IPS-18c (cell line): ENCODE results near the gene TMSB10.

Experiments used
- H3K4me3 ChIP-seq: 2 replicates; pipeline ENCODE4 v1.7.0; 2013; ENCODE audit warnings: low read depth, mild to moderate bottlenecking, low read length, moderate library complexity; ENCODE audit not compliant: insufficient read depth
- H3K9me3 ChIP-seq: one replicate; pipeline ENCODE4 v1.6.1; 2013; ENCODE audit warnings: mild to moderate bottlenecking, low read length, moderate library complexity; ENCODE audit not compliant: control insufficient read depth, insufficient read depth

TMSB10 gene

GRCh38 chr2:84894758-84895520, 10.5 kb upstream of the TMSB10 start:
- H3K9me3 ChIP-seq = no peaks in the 10 kb centered on the region
- H3K4me3 ChIP-seq = no peak overlapping the region

- Histone ChIP-seq H3K4me3 (no peak overlapping the region), H3K9me3 (no peaks in the 10 kb centered on the region)
Observed at GRCh38 chr2:84896567-84896966, 8.9 kb upstream of the TMSB10 start.

GRCh38 chr2:84897773-84898172, 7.7 kb upstream of the TMSB10 start:
- no peak overlapping the region for H3K4me3 ChIP-seq
- no peaks in the 10 kb centered on the region for H3K9me3 ChIP-seq

GRCh38 chr2:84899304-84900204, 5.9 kb upstream of the TMSB10 start:
- Histone ChIP-seq H3K9me3 (no peaks in the 10 kb centered on the region), H3K4me3 (no peak overlapping the region)

GRCh38 chr2:84900971-84901370, 4.5 kb upstream of the TMSB10 start:
- H3K4me3 ChIP-seq = no peak overlapping the region

GRCh38 chr2:84901593-84902120, 3.8 kb upstream of the TMSB10 start:
- Histone ChIP-seq H3K9me3 (no peaks in the 10 kb centered on the region), H3K4me3 (no peak overlapping the region)

More at GRCh38 chr2:84900971-84901370, 4.5 kb upstream of the TMSB10 start:
- no peaks in the 10 kb centered on the region for H3K9me3 ChIP-seq

- Histone ChIP-seq H3K9me3 (no peaks in the 10 kb centered on the region), H3K4me3 (no peak overlapping the region)
Observed at GRCh38 chr2:84902526-84902925, 2.9 kb upstream of the TMSB10 start.

GRCh38 chr2:84904151-84904550, 1.3 kb upstream of the TMSB10 start:
- Histone ChIP-seq H3K4me3 (no peak overlapping the region; the same call in 1 of the 2 replicates), H3K9me3 (peaks cover 2% of the 10 kb centered on the region)

- peak overlapping the region; percentile 96 for H3K4me3 ChIP-seq
- H3K9me3 ChIP-seq = peaks cover 3% of the 10 kb centered on the region
Observed at GRCh38 chr2:84904717-84905174, 710 bp upstream of the TMSB10 start.

GRCh38 chr2:84906108-84906899, 848 bp downstream of the TMSB10 start:
- peaks cover 5% of the 10 kb centered on the region for H3K9me3 ChIP-seq
- peak overlapping the region; percentile 96 for H3K4me3 ChIP-seq

- H3K4me3 ChIP-seq = peak overlapping the region; percentile 96
- peaks cover 5% of the 10 kb centered on the region for H3K9me3 ChIP-seq
Observed at GRCh38 chr2:84906900-84907714, 1.7 kb downstream of the TMSB10 start.

- no peak overlapping the region for H3K4me3 ChIP-seq
- peaks cover 5% of the 10 kb centered on the region for H3K9me3 ChIP-seq
Observed at GRCh38 chr2:84908948-84909713, 3.7 kb downstream of the TMSB10 start.

GRCh38 chr2:84911135-84911678, 5.8 kb downstream of the TMSB10 start:
- Histone ChIP-seq H3K4me3 (no peak overlapping the region), H3K9me3 (peaks cover 5% of the 10 kb centered on the region)

- Histone ChIP-seq H3K4me3 (no peak overlapping the region), H3K9me3 (peaks cover 3% of the 10 kb centered on the region)
Observed at GRCh38 chr2:84912984-84913383, 7.5 kb downstream of the TMSB10 start.

- H3K9me3 ChIP-seq = peaks cover 3% of the 10 kb centered on the region
- no peak overlapping the region for H3K4me3 ChIP-seq
Observed at GRCh38 chr2:84914334-84914733, 8.9 kb downstream of the TMSB10 start.
